Ishikawa (cell line): ENCODE results near the gene VWA1.

Source experiments
- RAD21 ChIP-seq: IDR thresholded peaks from 2 replicates; pipeline ENCODE4 v1.6.1; 2012; ENCODE audit warnings: low read depth
- TCF12 ChIP-seq: IDR thresholded peaks from 2 replicates; pipeline ENCODE4 v1.6.1; 2012; ENCODE audit warnings: low read depth
- TF ChIP-seq, protein P1 (sequence below): IDR thresholded peaks from 2 replicates; pipeline ENCODE4 v1.6.1; 2012

DNA sequence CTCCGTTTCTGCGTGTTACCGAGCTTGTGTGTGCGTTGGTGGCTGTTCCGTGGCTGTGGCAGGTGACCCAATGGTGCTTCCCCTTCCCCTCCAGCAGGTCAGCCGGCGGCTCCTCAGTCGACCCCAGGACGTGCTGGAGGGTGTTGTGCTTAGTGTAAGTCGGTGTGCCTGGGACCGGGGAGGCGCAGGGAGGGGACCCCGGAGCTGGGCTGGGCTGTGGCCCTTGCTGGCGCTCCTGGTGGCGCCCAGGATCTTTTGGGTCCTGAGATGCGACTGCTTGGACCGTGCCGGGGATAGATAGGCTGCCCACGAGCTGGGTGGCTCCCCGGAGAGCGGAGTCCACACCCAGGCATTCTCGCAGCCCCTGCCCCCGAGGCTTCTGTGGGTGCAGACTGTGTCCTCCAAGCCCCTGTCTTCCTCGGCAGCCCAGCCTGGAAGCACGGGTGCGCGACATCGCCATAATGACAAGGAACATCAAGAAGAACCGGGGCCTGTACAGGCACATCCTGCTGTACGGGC lies 19.9 kb downstream of the VWA1 start:
- no peak for TF ChIP-seq RAD21
- TF ChIP-seq TCF12, result no peak
- TF ChIP-seq, protein P1, sequence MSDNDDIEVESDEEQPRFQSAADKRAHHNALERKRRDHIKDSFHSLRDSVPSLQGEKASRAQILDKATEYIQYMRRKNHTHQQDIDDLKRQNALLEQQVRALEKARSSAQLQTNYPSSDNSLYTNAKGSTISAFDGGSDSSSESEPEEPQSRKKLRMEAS, result no peak
